Adipose tissue (tissue), 3 donors: ENCODE data around the gene GBP3. TPM values are rescaled to one million over a fixed set of nuclear protein-coding genes. Genes with fewer than 3 reads are reported as not detected.
"Not testable (repeated sequence)": the region's sequence is repeated elsewhere in the genome, so short reads cannot be mapped to it uniquely, and the experiment has no call there.

ENCODE experiments used
- H3K27ac ChIP-seq: one replicate; pipeline ENCODE4 v1.5.1; 2013; ENCODE audit warnings: low read depth, low read length
- WGBS, 3 donors: extraction: QIAGEN DNeasy Blood & Tissue Kit; methylation state at CpG; one replicate each; pipeline ENCODE4 v1.1.7; 2013; 5-methylcytosine and 5-hydroxymethylcytosine counted together
- polyA plus RNA-seq, 3 donors: library from polyadenylated mRNA; stranded (reverse); fragments of 200-250 nt; gene quantifications; one replicate each; pipeline ENCODE4 v1.2.3, GENCODE V29; 2013
- donor health status: healthy with polysubstance abuse.
- donor health status: Bipolar disorder and iron deficiency.
- donor health status: healthy.

Gene GBP3
- 10 to 100 TPM in 1 of 3 donors, 1 to 10 TPM in 2; 2.3 to 12.9 (median 2.6) TPM for polyA plus RNA-seq

- WGBS, 3 donors = 4 to 33% (median 5%) methylated on average over 5 of the region's 5 CpGs
- peak within 1 kb of the TSS; percentile 15 for H3K27ac ChIP-seq
Measured at GRCh38 chr1:89022167-89022959, at the start of gene GBP3. Gene GBP3, minus strand, starts transcription at chr1:89022866. Its CDS starts 2,145 bp downstream, at chr1:89020721.

- no peak overlapping the region for H3K27ac ChIP-seq
- 46 to 71% (median 59%) methylated on average over 1 of the region's 1 CpG for WGBS, 3 donors
Measured at GRCh38 chr1:89070509-89070908, 47.8 kb upstream of the GBP3 start.

GRCh38 chr1:89069951-89070350, 47.3 kb upstream of the GBP3 start:
- 11 to 71% (median 22%) methylated on average over 2 of the region's 2 CpGs for WGBS, 3 donors
- H3K27ac ChIP-seq = no peak overlapping the region

- H3K27ac ChIP-seq = no peak overlapping the region
Measured at GRCh38 chr1:89068291-89068690, 45.6 kb upstream of the GBP3 start.

GRCh38 chr1:89065079-89065868, 42.6 kb upstream of the GBP3 start, which contains the start of gene GBP1:
Gene GBP1, minus strand, starts transcription at chr1:89065208. Its CDS starts 1,974 bp downstream, at chr1:89063234.
- H3K27ac ChIP-seq = no peak within 1 kb of the TSS
- WGBS, 3 donors = 18 to 37% (median 20%) methylated on average over 4 of the region's 4 CpGs

- no peak overlapping the region for H3K27ac ChIP-seq
- WGBS, 3 donors = 4 to 22% (median 6%) methylated on average over 4 of the region's 4 CpGs
Measured at GRCh38 chr1:89064632-89065031, 42.0 kb upstream of the GBP3 start.

GRCh38 chr1:89063094-89063493, 40.4 kb upstream of the GBP3 start:
- no peak overlapping the region for H3K27ac ChIP-seq
- 86 to 92% (median 91%) methylated on average over 3 of the region's 3 CpGs for WGBS, 3 donors

GRCh38 chr1:89060091-89060490, 37.4 kb upstream of the GBP3 start:
- no peak overlapping the region for H3K27ac ChIP-seq
- WGBS, 3 donors = 73 to 81% (median 79%) methylated on average over 5 of the region's 5 CpGs

- no peak overlapping the region for H3K27ac ChIP-seq
- WGBS, 3 donors = 69 to 87% (median 84%) methylated on average over 1 of the region's 1 CpG
Measured at GRCh38 chr1:89051955-89052312, 29.3 kb upstream of the GBP3 start.

- WGBS, 3 donors = 83 to 93% (median 86%) methylated on average over 9 of the region's 9 CpGs
- no peak overlapping the region for H3K27ac ChIP-seq
Measured at GRCh38 chr1:89051300-89051954, 28.8 kb upstream of the GBP3 start.

GRCh38 chr1:89050649-89051033, 28.0 kb upstream of the GBP3 start:
- 93 to 96% (median 96%) methylated on average over 11 of the region's 11 CpGs for WGBS, 3 donors
- no peak overlapping the region for H3K27ac ChIP-seq

GRCh38 chr1:89049901-89050648, 27.4 kb upstream of the GBP3 start:
- 70 to 84% (median 78%) methylated on average over 9 of the region's 9 CpGs for WGBS, 3 donors

GRCh38 chr1:89049187-89049586, 26.5 kb upstream of the GBP3 start:
- not testable (repeated sequence) for H3K27ac ChIP-seq
- 66 to 85% (median 80%) methylated on average over 2 of the region's 4 CpGs for WGBS, 3 donors

More at GRCh38 chr1:89049901-89050648, 27.4 kb upstream of the GBP3 start:
- not testable (repeated sequence) for H3K27ac ChIP-seq

- no peak overlapping the region for H3K27ac ChIP-seq
- 51 to 69% (median 61%) methylated on average over 3 of the region's 3 CpGs for WGBS, 3 donors
Measured at GRCh38 chr1:89047734-89048133, 25.1 kb upstream of the GBP3 start.

- WGBS, 3 donors = 78 to 87% (median 84%) methylated on average over 6 of the region's 6 CpGs
- not testable (repeated sequence) for H3K27ac ChIP-seq
Measured at GRCh38 chr1:89046318-89047183, 23.9 kb upstream of the GBP3 start.

- no peak overlapping the region for H3K27ac ChIP-seq
- 49 to 66% (median 64%) methylated on average over 2 of the region's 2 CpGs for WGBS, 3 donors
Measured at GRCh38 chr1:89044970-89045721, 22.5 kb upstream of the GBP3 start.

GRCh38 chr1:89043940-89044339, 21.3 kb upstream of the GBP3 start:
- 74 to 92% (median 77%) methylated on average over 5 of the region's 5 CpGs for WGBS, 3 donors
- no peak overlapping the region for H3K27ac ChIP-seq
